ENCODE data around the gene AMPD2.

Gene AMPD2

GRCh38 chr1:109632671-109633346, 13.2 kb downstream of the AMPD2 start:
- H3K27me3 ChIP-seq (ENCODE audit: control insufficient read depth, insufficient read depth, low read length), result no peaks in the 10 kb centered on the region
- peaks cover 37% of the 10 kb centered on the region for H3K36me3 ChIP-seq (ENCODE audit: control insufficient read depth, insufficient read depth, low read length)
- peaks cover 22% of the 10 kb centered on the region for H3K4me1 ChIP-seq (ENCODE audit: control insufficient read depth, insufficient read depth, low read length)
- no peak overlapping the region for H3K9ac ChIP-seq (ENCODE audit: low read length)
- H3K9me3 ChIP-seq (ENCODE audit: control insufficient read depth, insufficient read depth, low read depth, low read length), result no peaks in the 10 kb centered on the region
- no peak overlapping the region for H3K27ac ChIP-seq (ENCODE audit: low read depth, low read length)
- no peak overlapping the region for H3K4me3 ChIP-seq (ENCODE audit: low read depth, low read length)

- no peak overlapping the region for H3K4me3 ChIP-seq (ENCODE audit: low read depth, low read length)
- no peaks in the 10 kb centered on the region for H3K27me3 ChIP-seq (ENCODE audit: control insufficient read depth, insufficient read depth, low read length)
Observed at GRCh38 chr1:109634292-109634691, 14.7 kb downstream of the AMPD2 start.

DNA sequence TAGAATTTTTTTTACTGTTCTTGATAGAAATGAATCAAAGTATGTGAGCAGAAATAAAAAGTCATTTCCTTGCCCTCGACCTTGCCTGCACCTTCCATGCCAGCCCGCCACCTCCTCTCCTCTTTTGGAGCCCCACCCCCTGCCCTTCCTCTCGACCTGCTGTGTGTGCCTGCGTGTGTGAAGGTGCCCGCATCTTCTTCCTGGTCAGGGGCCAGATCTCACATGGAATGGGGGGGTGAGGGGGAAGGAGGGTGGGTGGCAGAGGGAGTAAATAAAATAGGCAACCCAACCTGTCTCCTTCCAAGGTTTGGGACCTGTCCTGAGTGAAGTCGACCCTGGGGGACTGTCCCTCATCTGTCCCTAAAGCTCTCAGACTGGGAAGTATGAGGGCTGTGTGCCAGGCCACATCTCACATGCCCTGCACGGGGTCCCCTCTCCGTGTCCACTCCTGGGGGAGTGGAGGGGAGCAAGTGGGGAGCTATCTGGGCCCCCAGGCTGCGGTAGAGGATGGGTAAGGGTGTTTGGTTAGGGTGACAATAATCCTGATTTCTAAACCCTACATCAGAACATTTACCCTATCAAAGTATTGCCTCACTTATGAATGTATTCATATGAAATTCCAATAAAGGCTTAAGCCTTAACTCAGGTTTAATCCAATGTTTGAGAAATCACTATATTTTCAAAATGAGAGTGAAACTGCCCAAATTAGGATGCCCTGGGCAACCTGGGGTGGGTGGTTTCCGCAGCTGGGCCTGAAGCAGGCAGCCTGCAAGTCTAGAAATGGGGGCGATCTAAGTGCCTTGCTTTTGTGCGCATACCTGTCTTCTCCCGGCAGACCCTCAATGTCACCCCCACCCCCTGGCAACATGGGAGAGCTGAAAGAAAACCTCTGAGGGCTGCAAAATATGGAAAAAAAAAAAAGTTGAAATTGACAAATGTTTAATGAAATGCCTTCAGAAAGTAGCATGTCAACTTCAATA, 15.4 kb downstream of the AMPD2 start:
- H3K27ac ChIP-seq (ENCODE audit: low read depth, low read length), result no peak overlapping the region
- peaks cover 24% of the 10 kb centered on the region for H3K4me1 ChIP-seq (ENCODE audit: control insufficient read depth, insufficient read depth, low read length)
- H3K36me3 ChIP-seq (ENCODE audit: control insufficient read depth, insufficient read depth, low read length), result peaks cover 16% of the 10 kb centered on the region
- H3K9me3 ChIP-seq (ENCODE audit: control insufficient read depth, insufficient read depth, low read depth, low read length), result no peaks in the 10 kb centered on the region
- H3K27me3 ChIP-seq (ENCODE audit: control insufficient read depth, insufficient read depth, low read length), result no peaks in the 10 kb centered on the region
- no peak overlapping the region for H3K9ac ChIP-seq (ENCODE audit: low read length)
- H3K4me3 ChIP-seq (ENCODE audit: low read depth, low read length), result no peak overlapping the region

More at GRCh38 chr1:109634292-109634691, 14.7 kb downstream of the AMPD2 start:
- Histone ChIP-seq H3K4me1 (ENCODE audit: control insufficient read depth, insufficient read depth, low read length) (peaks cover 22% of the 10 kb centered on the region), H3K9me3 (ENCODE audit: control insufficient read depth, insufficient read depth, low read depth, low read length) (no peaks in the 10 kb centered on the region), H3K36me3 (ENCODE audit: control insufficient read depth, insufficient read depth, low read length) (peaks cover 22% of the 10 kb centered on the region), H3K9ac (ENCODE audit: low read length) (no peak overlapping the region), H3K27ac (ENCODE audit: low read depth, low read length) (no peak overlapping the region)

DNA sequence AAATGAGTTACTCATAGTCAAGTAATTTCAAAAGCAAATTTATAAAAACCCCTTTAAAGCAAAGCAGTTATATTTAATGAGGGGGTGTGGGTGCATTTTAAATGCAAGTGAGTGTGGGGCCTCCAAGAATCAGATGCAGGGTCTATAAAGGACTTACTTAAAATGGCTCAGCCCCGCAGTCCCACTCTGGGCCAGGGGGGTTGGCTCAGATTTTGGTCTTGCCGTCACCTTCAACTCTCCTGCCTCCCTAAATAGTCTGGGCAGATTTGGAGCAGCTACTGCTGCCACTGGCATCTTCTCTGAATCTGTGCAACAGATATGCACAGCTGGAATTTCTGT, 16.2 kb downstream of the AMPD2 start:
- peak overlapping the region; percentile 1; the same call in 1 of the 2 replicates for H3K4me3 ChIP-seq (ENCODE audit: low read depth, low read length)
- H3K27me3 ChIP-seq (ENCODE audit: control insufficient read depth, insufficient read depth, low read length), result no peaks in the 10 kb centered on the region
- H3K36me3 ChIP-seq (ENCODE audit: control insufficient read depth, insufficient read depth, low read length), result peaks cover 13% of the 10 kb centered on the region
- H3K9me3 ChIP-seq (ENCODE audit: control insufficient read depth, insufficient read depth, low read depth, low read length), result no peaks in the 10 kb centered on the region
- peaks cover 22% of the 10 kb centered on the region for H3K4me1 ChIP-seq (ENCODE audit: control insufficient read depth, insufficient read depth, low read length)
- no peak overlapping the region for H3K27ac ChIP-seq (ENCODE audit: low read depth, low read length)
- no peak overlapping the region for H3K9ac ChIP-seq (ENCODE audit: low read length)

- Histone ChIP-seq H3K36me3 (ENCODE audit: control insufficient read depth, insufficient read depth, low read length) (peaks cover 7% of the 10 kb centered on the region), H3K9me3 (ENCODE audit: control insufficient read depth, insufficient read depth, low read depth, low read length) (no peaks in the 10 kb centered on the region), H3K9ac (ENCODE audit: low read length) (no peak overlapping the region), H3K27me3 (ENCODE audit: control insufficient read depth, insufficient read depth, low read length) (no peaks in the 10 kb centered on the region), H3K4me1 (ENCODE audit: control insufficient read depth, insufficient read depth, low read length) (peaks cover 22% of the 10 kb centered on the region), H3K4me3 (ENCODE audit: low read depth, low read length) (peak overlapping the region; percentile 1; the same call in 1 of the 2 replicates), H3K27ac (ENCODE audit: low read depth, low read length) (no peak overlapping the region)
Observed at GRCh38 chr1:109636201-109636952, 16.7 kb downstream of the AMPD2 start.

- Histone ChIP-seq H3K4me1 (ENCODE audit: control insufficient read depth, insufficient read depth, low read length) (peaks cover 22% of the 10 kb centered on the region), H3K9me3 (ENCODE audit: control insufficient read depth, insufficient read depth, low read depth, low read length) (no peaks in the 10 kb centered on the region), H3K36me3 (ENCODE audit: control insufficient read depth, insufficient read depth, low read length) (no peaks in the 10 kb centered on the region), H3K9ac (ENCODE audit: low read length) (no peak overlapping the region), H3K4me3 (ENCODE audit: low read depth, low read length) (no peak overlapping the region), H3K27me3 (ENCODE audit: control insufficient read depth, insufficient read depth, low read length) (no peaks in the 10 kb centered on the region), H3K27ac (ENCODE audit: low read depth, low read length) (no peak overlapping the region)
Observed at GRCh38 chr1:109637446-109637845, 17.8 kb downstream of the AMPD2 start.

GRCh38 chr1:109639063-109639840, 19.6 kb downstream of the AMPD2 start:
- H3K27ac ChIP-seq (ENCODE audit: low read depth, low read length), result no peak overlapping the region
- no peaks in the 10 kb centered on the region for H3K9me3 ChIP-seq (ENCODE audit: control insufficient read depth, insufficient read depth, low read depth, low read length)
- H3K27me3 ChIP-seq (ENCODE audit: control insufficient read depth, insufficient read depth, low read length), result peaks cover 7% of the 10 kb centered on the region
- no peak overlapping the region for H3K4me3 ChIP-seq (ENCODE audit: low read depth, low read length)
- no peaks in the 10 kb centered on the region for H3K36me3 ChIP-seq (ENCODE audit: control insufficient read depth, insufficient read depth, low read length)
- peaks cover 26% of the 10 kb centered on the region for H3K4me1 ChIP-seq (ENCODE audit: control insufficient read depth, insufficient read depth, low read length)
- no peak overlapping the region for H3K9ac ChIP-seq (ENCODE audit: low read length)

- Histone ChIP-seq H3K9me3 (ENCODE audit: control insufficient read depth, insufficient read depth, low read depth, low read length) (no peaks in the 10 kb centered on the region), H3K4me1 (ENCODE audit: control insufficient read depth, insufficient read depth, low read length) (peaks cover 26% of the 10 kb centered on the region), H3K9ac (ENCODE audit: low read length) (no peak overlapping the region), H3K4me3 (ENCODE audit: low read depth, low read length) (no peak overlapping the region), H3K27ac (ENCODE audit: low read depth, low read length) (no peak overlapping the region), H3K27me3 (ENCODE audit: control insufficient read depth, insufficient read depth, low read length) (peaks cover 7% of the 10 kb centered on the region), H3K36me3 (ENCODE audit: control insufficient read depth, insufficient read depth, low read length) (no peaks in the 10 kb centered on the region)
Observed at GRCh38 chr1:109639841-109640184, 20.2 kb downstream of the AMPD2 start.

DNA sequence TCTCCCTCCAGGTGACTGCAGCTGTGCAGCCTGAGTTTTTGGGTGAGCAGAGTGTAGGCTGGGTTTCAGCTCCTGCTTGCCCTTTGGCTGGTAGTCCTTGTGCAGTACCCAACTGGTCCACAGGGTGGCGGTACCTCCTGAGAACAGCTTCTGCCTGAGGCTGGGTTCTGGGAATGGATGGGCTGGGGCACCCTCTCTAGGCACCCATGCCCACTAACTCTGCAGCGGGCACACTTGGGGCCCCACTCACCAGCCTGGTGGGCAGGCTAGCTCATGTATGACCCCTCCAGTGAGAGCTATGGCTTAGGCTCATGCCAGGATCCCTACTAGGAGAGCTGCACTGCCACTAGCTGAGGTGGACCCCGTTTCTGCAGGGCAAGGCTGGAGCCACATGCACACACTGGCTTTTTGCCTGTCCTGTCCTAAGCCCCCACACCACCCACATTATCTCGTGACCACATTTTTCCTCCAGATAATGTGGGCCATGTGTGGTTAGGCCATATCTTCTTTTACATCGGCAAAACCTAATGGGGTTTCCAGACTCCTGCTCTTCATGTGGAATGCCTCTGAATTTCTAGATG, 20.7 kb downstream of the AMPD2 start:
- Histone ChIP-seq H3K27ac (ENCODE audit: low read depth, low read length) (no peak overlapping the region), H3K27me3 (ENCODE audit: control insufficient read depth, insufficient read depth, low read length) (peaks cover 7% of the 10 kb centered on the region), H3K36me3 (ENCODE audit: control insufficient read depth, insufficient read depth, low read length) (no peaks in the 10 kb centered on the region), H3K9ac (ENCODE audit: low read length) (no peak overlapping the region), H3K4me1 (ENCODE audit: control insufficient read depth, insufficient read depth, low read length) (peaks cover 26% of the 10 kb centered on the region), H3K4me3 (ENCODE audit: low read depth, low read length) (no peak overlapping the region), H3K9me3 (ENCODE audit: control insufficient read depth, insufficient read depth, low read depth, low read length) (no peaks in the 10 kb centered on the region)

DNA sequence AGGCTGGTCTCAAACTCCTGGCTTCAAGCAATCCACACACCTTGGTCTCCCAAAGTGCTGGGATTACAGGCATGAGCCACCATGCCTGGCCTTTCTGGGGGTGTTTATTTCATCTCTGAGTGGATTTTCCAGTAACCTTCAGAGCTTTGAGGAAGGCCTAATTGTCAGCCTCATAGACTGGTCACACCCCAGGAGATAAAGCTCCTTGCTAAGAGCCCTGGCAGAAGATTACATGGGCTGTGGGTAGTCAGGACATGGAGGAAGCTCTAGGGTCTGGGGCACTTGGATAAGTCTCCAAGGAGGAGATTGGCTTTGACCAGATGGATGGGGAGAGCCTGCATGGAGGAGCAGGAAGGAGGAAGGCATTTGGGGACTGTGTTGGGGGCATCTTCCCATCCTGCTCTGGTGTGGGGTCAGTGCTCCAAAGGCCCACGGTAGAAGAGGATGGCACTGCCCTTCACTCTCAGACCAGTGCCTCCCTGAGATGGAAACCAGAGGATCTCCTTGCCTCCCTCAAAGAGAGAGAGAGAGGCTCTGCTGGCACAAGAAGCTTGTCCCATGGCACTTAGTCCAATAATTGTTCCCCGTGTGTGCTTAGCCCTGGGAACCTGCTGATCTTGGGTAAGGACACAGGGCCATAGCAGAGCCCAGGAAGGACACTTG, 21.6 kb downstream of the AMPD2 start:
- peaks cover 19% of the 10 kb centered on the region for H3K4me1 ChIP-seq (ENCODE audit: control insufficient read depth, insufficient read depth, low read length)
- no peak overlapping the region for H3K27ac ChIP-seq (ENCODE audit: low read depth, low read length)
- H3K9ac ChIP-seq (ENCODE audit: low read length), result no peak overlapping the region
- peaks cover 7% of the 10 kb centered on the region for H3K27me3 ChIP-seq (ENCODE audit: control insufficient read depth, insufficient read depth, low read length)
- H3K36me3 ChIP-seq (ENCODE audit: control insufficient read depth, insufficient read depth, low read length), result no peaks in the 10 kb centered on the region
- H3K4me3 ChIP-seq (ENCODE audit: low read depth, low read length), result no peak overlapping the region
- no peaks in the 10 kb centered on the region for H3K9me3 ChIP-seq (ENCODE audit: control insufficient read depth, insufficient read depth, low read depth, low read length)
